22Rv1 (cell line): ENCODE measurements around the gene PMEPA1.

Experiments used
- H3K27ac ChIP-seq: fragments of 450-650 bp; 2 replicates; pipeline ENCODE4 v1.5.1; 2017
- CTCF ChIP-seq: fragments of 450-650 bp; IDR thresholded peaks from 2 replicates; pipeline ENCODE4 v1.5.1; 2017; ENCODE audit warnings: mild to moderate bottlenecking
- ZFX ChIP-seq: fragments of 450-650 bp; IDR thresholded peaks from 2 replicates; pipeline ENCODE4 v1.6.1; 2017; ENCODE audit warnings: antibody characterized with exemption, borderline replicate concordance

PMEPA1 gene

GRCh38 chr20:57601211-57601570 lies 108.6 kb downstream of the PMEPA1 start:
- TF ChIP-seq ZFX (no peak), CTCF (no peak)

GRCh38 chr20:57600320-57601210 lies 109.2 kb downstream of the PMEPA1 start:
- no peak for TF ChIP-seq ZFX
- TF ChIP-seq CTCF, result no peak
- no peak overlapping the region for H3K27ac ChIP-seq

More at GRCh38 chr20:57601211-57601570, 108.6 kb downstream of the PMEPA1 start:
- no peak overlapping the region for H3K27ac ChIP-seq

- H3K27ac ChIP-seq, result no peak overlapping the region
- TF ChIP-seq ZFX (no peak), CTCF (no peak)
These were observed 111.3 kb downstream of the PMEPA1 start for GRCh38 chr20:57598491-57598890.
